Activated CD8-positive, alpha-beta memory T cell treated with anti-CD3 and anti-CD28 coated beads, Interleukin-2, amount 50 U/mL, for 48 hours (primary cell): Measurements from ENCODE around the gene SNX32.

Experiments
- DNase-seq: peaks from one replicate; pipeline ENCODE4 v3.0.0-alpha.2; 2020

Gene SNX32

DNA sequence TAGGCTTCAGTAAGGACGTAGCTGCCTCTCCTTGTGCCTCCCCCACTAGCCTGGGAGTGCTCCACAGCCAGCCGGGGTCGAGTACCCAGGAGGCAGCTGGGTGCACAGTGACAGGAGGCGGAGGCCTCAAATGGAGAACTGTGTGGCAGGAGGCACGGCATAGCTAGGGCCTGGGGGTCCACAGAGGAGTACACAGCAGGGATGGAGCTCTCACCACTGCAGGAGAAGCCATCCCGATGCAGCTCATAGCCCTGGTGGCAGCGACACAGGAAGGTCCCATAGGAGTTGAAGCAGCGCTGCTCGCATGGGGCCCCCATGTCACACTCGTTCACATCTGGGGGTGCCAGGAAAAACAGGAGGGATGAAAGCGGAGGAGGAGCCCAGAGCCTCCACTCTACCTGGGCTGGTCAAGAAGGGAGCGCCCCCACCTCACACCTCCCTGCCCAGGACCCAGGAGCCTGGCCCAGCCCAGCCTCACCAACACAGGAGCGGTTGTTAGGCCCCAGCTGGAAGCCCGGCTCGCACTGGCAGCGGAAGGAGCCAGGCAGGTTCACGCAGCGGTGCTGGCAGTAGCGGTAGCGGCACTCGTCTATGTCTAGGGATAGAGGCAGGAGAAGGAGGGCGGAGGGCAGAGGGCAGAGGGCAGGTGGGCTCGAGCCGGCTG, 36.0 kb downstream of the SNX32 start:
- no peak for DNase-seq

DNA sequence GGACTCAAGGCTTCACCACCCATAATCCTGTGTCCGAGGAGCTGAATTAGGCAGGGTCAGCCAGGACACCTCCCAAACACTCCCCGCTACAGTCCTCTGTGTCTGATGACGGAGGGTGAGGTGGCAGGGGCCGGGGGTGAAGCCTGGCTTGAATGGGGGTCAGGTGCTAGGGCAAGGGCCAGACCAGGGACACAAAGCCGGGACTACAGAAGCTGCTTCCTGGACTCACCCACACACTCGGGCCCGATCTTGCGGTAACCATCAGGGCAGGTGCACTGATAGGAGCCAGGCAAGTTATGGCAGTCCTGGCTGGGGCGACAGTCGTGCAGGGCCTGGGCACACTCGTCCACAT, 36.5 kb downstream of the SNX32 start:
- DNase-seq: no peak

DNA sequence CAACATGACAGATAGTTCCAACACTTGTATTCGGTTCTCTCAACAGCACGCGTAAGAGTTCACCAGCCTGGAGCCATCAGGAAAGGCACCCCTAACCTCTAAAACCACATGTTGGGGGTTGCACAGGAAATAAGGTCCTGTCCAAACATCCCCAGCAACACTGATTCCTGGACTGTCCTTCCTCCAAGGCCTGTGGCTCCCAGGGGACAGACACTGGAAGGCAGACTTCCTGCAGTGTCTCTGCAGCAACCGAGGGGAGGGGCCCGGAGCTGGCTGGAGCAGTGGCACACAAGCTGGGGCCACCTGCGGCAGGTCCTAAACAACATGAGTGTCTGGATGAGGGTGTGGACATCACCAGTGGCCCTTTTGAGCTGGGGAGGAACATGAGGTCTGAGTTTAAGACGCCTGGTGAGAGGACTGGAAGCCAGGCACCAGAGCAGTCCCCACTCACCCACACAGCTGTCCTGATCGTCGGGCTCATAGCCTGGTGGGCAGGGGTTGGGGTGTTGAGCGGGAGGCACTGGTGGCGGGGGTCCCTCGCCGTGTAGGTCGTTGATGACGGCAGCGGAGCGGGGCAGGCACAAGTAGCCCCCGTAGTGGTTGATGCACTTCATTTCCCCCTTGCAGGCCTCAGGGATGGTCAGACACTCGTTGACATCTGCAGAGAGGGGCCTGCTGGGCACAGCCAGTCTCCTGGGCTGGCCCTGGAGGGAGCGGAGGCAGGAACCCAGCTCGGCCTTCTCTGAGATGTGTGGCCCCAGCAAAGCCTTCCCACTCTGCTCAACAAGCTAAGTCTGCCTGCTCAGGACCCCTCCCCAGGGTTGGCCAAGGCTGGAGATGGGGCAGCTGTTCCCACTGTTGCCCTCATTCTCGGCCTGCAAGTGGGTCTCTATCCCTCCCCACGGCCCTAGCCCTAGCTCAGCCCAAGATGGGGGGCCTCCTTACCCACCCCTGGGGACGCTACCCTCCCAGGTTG, 37.2 kb downstream of the SNX32 start:
- DNase-seq: no peak

- DNase-seq: no peak
Measured at GRCh38 chr11:65871811-65872548, 38.2 kb downstream of the SNX32 start.

DNA sequence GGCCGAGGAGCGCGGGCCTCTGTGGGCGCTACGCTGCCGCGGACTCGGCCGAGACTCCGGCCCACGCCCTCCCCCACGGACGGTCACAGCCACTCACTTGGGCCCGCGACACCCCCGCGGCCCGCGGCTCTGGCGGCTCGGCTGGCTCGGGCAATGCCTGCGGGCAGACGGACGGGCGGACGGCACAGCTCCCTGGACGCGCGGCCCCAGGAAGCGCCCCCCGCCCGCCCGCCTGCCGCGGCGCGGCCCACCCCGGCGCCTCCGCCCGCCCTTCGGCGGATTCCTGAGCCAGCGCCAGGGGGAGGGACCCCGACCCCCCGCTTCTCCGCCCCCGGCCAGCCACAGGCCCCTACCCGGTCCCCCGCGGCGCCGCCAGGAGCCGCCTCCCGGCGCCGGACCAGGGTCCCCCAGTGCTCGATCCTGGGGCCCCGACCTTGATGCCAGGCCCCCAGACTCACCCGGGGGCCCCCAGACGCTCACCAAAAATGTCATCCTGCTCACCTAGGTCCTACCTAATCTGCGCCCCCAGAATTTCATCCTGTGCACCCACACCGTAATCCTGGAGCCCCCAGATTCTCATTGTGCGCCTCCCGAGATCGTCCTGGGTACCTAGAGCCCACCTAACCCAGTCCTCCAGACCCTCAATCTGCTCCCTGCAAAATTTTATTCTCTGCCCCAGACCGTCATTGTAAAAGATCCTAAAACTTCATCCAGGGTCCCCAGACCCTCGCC, 39.0 kb downstream of the SNX32 start, which contains the start of gene EFEMP2:
TSS of gene EFEMP2 (minus strand) at position 215 of the 732 bp plus-strand sequence. CDS start 446 bp downstream, outside the sequence.
- no peak for DNase-seq

GRCh38 chr11:65873318-65874156, 39.8 kb downstream of the SNX32 start:
- peak; percentile 99 for DNase-seq

- peak; percentile 72 for DNase-seq
Measured at GRCh38 chr11:65879617-65880016, 45.9 kb downstream of the SNX32 start, which contains the start of gene CTSW. Gene CTSW (plus strand): TSS chr11:65879837. CDS start chr11:65879855, 18 bp downstream.

GRCh38 chr11:65880027-65880426, 46.3 kb downstream of the SNX32 start:
- no peak for DNase-seq

GRCh38 chr11:65880844-65881421, 47.2 kb downstream of the SNX32 start:
- no peak for DNase-seq

DNA sequence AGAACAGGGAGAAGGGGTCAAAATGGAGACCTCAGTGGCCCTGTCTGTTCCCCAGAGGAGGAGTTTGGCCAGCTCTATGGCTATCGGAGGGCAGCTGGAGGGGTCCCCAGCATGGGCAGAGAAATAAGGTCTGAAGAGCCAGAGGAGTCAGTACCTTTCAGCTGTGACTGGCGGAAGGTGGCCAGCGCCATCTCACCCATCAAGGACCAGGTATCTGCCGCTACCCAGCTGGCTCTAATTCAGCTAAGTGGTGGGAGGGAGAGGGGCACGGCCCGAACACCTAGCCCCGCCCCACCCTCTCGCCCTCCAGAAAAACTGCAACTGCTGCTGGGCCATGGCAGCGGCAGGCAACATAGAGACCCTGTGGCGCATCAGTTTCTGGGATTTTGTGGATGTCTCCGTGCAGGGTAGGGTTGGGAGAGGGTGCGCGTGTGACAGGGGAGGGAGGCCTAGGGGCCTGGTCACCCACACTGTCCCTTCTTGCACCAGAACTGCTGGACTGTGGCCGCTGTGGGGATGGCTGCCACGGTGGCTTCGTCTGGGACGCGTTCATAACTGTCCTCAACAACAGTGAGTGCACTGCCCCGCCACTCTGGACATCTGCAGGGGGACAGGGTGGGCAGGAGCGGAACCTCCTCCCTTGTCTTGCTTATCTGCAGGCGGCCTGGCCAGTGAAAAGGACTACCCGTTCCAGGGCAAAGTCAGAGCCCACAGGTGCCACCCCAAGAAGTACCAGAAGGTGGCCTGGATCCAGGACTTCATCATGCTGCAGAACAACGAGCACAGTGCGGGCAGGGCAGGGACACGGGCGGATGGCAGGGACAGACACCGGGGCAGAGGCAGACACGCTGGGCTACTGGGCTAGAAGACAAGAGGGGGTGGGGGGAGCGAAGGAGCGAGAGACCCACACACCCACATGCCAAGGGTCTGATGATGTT, 48.6 kb downstream of the SNX32 start:
- DNase-seq: no peak

DNA sequence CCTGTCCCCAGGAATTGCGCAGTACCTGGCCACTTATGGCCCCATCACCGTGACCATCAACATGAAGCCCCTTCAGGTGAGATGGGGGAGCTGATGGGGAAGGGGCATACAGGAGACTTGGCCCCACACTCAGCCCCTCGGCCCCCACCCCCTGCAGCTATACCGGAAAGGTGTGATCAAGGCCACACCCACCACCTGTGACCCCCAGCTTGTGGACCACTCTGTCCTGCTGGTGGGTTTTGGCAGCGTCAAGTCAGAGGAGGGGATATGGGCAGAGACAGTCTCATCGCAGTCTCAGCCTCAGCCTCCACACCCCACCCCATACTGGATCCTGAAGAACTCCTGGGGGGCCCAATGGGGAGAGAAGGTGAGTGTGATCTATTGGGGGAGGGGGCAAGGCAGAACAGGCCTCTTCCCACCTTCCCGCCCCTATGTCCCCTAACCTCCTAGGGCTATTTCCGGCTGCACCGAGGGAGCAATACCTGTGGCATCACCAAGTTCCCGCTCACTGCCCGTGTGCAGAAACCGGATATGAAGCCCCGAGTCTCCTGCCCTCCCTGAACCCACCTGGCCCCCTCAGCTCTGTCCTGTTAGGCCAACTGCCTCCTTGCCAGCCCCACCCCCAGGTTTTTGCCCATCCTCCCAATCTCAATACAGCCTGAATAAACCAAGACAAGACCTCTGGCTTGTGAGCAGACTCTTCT, 49.4 kb downstream of the SNX32 start:
- DNase-seq: no peak

GRCh38 chr11:65883786-65884715, 50.3 kb downstream of the SNX32 start:
- DNase-seq: no peak

DNA sequence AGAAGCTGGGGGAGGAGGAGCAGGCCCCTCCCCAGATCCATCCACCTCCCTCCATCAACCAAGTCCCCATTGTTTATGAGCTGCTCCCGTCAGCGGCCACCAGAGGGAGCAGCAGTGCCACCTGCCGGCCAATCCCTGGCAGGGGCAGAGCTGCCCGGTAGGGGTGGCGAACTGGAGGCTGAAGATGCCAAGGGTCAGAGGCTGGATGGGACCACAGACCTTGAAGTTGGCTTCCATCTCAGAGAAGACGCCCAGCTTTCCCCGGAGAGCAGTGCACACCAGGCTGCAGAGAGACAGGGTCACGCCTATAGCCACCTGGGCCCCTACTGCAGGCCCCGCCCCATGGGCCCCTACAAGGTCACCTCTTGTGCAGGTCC, 50.9 kb downstream of the SNX32 start:
- peak; percentile 92 for DNase-seq

- no peak for DNase-seq
Measured at GRCh38 chr11:65885231-65885630, 51.5 kb downstream of the SNX32 start.

DNA sequence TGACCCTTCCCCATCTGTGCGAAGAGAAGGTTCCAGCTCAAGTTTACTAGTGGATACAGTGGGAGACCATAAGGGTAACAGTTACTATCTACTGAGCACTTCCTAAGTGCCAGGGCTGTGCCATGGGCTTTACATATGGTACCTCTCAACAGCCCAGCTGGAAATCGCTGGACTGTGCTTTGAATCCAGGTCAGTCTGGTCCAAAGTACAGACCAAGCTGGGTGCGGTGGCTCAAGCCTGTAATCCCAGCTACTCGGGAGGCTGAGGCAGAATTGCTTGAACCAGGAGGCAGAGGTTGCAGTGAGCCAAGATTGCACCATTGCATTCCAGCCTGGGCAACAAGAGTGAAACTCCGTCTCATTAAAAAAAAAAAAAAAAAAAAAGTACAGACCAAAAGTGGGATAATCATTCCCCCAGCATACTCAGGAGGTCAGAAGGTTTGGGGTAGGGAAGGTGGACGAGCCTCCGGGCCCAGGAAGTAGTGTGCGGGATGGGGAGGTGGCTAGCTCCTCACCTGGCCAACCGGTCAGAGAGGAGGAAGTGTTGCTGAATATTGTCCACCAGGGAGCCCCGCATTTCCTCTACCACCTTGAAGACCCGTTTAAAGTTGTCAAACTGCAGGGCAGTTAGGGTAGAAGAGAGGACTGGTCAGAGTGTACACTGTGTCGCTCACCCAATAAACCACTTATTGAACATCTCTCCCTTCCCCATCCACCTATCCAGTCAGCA, 52.2 kb downstream of the SNX32 start:
- no peak for DNase-seq

GRCh38 chr11:65886826-65887722, 53.3 kb downstream of the SNX32 start:
- no peak for DNase-seq
